GM12878 (cell line): Measurements from ENCODE around the gene TCF12.

Experiments used
- BHLHE40 ChIP-seq, 2 experiments: fragments of 450-650 bp in 1 of 2; IDR thresholded peaks; 2 replicates each; pipeline ENCODE4 v1.6.1; 2011 to 2017; ENCODE audit warnings: low read depth in 2 of 2, borderline replicate concordance in 1 of 2, improper control_type of control experiment in 1 of 2, low read length in 1 of 2, mild to moderate bottlenecking in 1 of 2
- CREB1 ChIP-seq: IDR thresholded peaks from 2 replicates; pipeline ENCODE4 v1.6.1; 2012; ENCODE audit warnings: low read depth, mild to moderate bottlenecking, inconsistent platforms
- MYB ChIP-seq: fragments of 150-350 bp; IDR thresholded peaks from 2 replicates; pipeline ENCODE4 v1.6.1; 2014; ENCODE audit warnings: mild to moderate bottlenecking, low read depth, low read length, borderline replicate concordance
- TF ChIP-seq, protein P1 (sequence below), 3 experiments: IDR thresholded peaks in 2 of 3; conservative IDR thresholded peaks in 1 of 3; 2 replicates each; pipeline ENCODE4 v1.5.1; 2011; ENCODE audit warnings: low read depth in 3 of 3, low read length in 3 of 3, mild to moderate bottlenecking in 3 of 3, control low read depth in 2 of 3, moderate library complexity in 2 of 3, inconsistent platforms in 1 of 3, mixed read lengths in 1 of 3; ENCODE audit not compliant: control insufficient read depth in 2 of 3, insufficient read depth in 1 of 3; ENCODE audit errors: extremely low read depth in 1 of 3
- TF ChIP-seq, protein P2 (sequence below): IDR thresholded peaks from 2 replicates; pipeline ENCODE4 v1.6.1; 2012; ENCODE audit warnings: improper control_type of control experiment, low read depth, low read length; ENCODE audit not compliant: insufficient replicate concordance
- TF ChIP-seq, protein P3 (sequence below): IDR thresholded peaks from 2 replicates; pipeline ENCODE4 v1.6.1; 2012; ENCODE audit warnings: low read depth, low read length, improper control_type of control experiment
- TF ChIP-seq, protein P4 (sequence below): fragments of 450-650 bp; IDR thresholded peaks from 2 replicates; pipeline ENCODE4 v1.6.1; 2016; ENCODE audit warnings: mild to moderate bottlenecking
- TF ChIP-seq, protein P5 (sequence below): fragments of 450-650 bp; IDR thresholded peaks from 2 replicates; pipeline ENCODE4 v1.6.1; 2016; ENCODE audit warnings: mild to moderate bottlenecking
- TF ChIP-seq, protein P6 (sequence below): fragments of 450-650 bp; IDR thresholded peaks from 2 replicates; pipeline ENCODE4 v1.6.1; 2017; ENCODE audit warnings: low read depth, mild to moderate bottlenecking, moderate library complexity

DNA sequence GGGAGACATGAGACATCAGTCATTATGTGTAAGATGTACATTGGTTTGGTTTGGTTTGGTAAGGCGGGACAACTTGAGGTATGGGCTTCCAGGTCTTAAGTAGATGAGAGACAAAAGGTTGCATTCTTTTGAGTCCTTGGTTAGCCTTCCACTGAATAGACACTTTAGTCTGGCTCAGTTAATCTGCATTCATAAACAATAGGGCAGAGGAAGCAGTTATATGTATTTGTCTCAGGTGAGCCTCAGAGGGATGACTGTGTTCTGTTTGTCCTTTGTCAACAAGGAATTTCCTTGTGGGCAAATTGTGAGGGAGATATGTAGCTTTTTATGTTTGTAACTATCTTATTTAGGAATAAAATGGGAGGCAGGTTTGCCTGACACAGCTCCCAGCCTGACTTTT, 50.4 kb downstream of the TCF12 start:
- no peak for TF ChIP-seq BHLHE40 (IDR thresholded peaks at IDR 0.05; ENCODE audit: borderline replicate concordance in 1 of 2, low read depth in 2 of 2, low read length in 1 of 2)
- TF ChIP-seq, protein P1, sequence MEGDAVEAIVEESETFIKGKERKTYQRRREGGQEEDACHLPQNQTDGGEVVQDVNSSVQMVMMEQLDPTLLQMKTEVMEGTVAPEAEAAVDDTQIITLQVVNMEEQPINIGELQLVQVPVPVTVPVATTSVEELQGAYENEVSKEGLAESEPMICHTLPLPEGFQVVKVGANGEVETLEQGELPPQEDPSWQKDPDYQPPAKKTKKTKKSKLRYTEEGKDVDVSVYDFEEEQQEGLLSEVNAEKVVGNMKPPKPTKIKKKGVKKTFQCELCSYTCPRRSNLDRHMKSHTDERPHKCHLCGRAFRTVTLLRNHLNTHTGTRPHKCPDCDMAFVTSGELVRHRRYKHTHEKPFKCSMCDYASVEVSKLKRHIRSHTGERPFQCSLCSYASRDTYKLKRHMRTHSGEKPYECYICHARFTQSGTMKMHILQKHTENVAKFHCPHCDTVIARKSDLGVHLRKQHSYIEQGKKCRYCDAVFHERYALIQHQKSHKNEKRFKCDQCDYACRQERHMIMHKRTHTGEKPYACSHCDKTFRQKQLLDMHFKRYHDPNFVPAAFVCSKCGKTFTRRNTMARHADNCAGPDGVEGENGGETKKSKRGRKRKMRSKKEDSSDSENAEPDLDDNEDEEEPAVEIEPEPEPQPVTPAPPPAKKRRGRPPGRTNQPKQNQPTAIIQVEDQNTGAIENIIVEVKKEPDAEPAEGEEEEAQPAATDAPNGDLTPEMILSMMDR (IDR thresholded peaks at IDR 0.05 in 2 of 3, conservative IDR thresholded peaks at IDR 0.05 in 1 of 3; ENCODE audit: control insufficient read depth in 2 of 3, extremely low read depth in 1 of 3, insufficient read depth in 1 of 3, low read depth in 3 of 3, low read length in 3 of 3): no peak
- TF ChIP-seq, protein P2, sequence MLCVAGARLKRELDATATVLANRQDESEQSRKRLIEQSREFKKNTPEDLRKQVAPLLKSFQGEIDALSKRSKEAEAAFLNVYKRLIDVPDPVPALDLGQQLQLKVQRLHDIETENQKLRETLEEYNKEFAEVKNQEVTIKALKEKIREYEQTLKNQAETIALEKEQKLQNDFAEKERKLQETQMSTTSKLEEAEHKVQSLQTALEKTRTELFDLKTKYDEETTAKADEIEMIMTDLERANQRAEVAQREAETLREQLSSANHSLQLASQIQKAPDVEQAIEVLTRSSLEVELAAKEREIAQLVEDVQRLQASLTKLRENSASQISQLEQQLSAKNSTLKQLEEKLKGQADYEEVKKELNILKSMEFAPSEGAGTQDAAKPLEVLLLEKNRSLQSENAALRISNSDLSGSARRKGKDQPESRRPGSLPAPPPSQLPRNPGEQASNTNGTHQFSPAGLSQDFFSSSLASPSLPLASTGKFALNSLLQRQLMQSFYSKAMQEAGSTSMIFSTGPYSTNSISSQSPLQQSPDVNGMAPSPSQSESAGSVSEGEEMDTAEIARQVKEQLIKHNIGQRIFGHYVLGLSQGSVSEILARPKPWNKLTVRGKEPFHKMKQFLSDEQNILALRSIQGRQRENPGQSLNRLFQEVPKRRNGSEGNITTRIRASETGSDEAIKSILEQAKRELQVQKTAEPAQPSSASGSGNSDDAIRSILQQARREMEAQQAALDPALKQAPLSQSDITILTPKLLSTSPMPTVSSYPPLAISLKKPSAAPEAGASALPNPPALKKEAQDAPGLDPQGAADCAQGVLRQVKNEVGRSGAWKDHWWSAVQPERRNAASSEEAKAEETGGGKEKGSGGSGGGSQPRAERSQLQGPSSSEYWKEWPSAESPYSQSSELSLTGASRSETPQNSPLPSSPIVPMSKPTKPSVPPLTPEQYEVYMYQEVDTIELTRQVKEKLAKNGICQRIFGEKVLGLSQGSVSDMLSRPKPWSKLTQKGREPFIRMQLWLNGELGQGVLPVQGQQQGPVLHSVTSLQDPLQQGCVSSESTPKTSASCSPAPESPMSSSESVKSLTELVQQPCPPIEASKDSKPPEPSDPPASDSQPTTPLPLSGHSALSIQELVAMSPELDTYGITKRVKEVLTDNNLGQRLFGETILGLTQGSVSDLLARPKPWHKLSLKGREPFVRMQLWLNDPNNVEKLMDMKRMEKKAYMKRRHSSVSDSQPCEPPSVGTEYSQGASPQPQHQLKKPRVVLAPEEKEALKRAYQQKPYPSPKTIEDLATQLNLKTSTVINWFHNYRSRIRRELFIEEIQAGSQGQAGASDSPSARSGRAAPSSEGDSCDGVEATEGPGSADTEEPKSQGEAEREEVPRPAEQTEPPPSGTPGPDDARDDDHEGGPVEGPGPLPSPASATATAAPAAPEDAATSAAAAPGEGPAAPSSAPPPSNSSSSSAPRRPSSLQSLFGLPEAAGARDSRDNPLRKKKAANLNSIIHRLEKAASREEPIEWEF: no peak
- TF ChIP-seq, protein P3, sequence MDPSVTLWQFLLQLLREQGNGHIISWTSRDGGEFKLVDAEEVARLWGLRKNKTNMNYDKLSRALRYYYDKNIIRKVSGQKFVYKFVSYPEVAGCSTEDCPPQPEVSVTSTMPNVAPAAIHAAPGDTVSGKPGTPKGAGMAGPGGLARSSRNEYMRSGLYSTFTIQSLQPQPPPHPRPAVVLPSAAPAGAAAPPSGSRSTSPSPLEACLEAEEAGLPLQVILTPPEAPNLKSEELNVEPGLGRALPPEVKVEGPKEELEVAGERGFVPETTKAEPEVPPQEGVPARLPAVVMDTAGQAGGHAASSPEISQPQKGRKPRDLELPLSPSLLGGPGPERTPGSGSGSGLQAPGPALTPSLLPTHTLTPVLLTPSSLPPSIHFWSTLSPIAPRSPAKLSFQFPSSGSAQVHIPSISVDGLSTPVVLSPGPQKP: no peak
- TF ChIP-seq CREB1: no peak
- TF ChIP-seq, protein P4, sequence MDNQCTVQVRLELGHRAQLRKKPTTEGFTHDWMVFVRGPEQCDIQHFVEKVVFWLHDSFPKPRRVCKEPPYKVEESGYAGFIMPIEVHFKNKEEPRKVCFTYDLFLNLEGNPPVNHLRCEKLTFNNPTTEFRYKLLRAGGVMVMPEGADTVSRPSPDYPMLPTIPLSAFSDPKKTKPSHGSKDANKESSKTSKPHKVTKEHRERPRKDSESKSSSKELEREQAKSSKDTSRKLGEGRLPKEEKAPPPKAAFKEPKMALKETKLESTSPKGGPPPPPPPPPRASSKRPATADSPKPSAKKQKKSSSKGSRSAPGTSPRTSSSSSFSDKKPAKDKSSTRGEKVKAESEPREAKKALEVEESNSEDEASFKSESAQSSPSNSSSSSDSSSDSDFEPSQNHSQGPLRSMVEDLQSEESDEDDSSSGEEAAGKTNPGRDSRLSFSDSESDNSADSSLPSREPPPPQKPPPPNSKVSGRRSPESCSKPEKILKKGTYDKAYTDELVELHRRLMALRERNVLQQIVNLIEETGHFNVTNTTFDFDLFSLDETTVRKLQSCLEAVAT: no peak
- TF ChIP-seq, protein P5, sequence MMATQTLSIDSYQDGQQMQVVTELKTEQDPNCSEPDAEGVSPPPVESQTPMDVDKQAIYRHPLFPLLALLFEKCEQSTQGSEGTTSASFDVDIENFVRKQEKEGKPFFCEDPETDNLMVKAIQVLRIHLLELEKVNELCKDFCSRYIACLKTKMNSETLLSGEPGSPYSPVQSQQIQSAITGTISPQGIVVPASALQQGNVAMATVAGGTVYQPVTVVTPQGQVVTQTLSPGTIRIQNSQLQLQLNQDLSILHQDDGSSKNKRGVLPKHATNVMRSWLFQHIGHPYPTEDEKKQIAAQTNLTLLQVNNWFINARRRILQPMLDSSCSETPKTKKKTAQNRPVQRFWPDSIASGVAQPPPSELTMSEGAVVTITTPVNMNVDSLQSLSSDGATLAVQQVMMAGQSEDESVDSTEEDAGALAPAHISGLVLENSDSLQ: no peak
- TF ChIP-seq, protein P6, sequence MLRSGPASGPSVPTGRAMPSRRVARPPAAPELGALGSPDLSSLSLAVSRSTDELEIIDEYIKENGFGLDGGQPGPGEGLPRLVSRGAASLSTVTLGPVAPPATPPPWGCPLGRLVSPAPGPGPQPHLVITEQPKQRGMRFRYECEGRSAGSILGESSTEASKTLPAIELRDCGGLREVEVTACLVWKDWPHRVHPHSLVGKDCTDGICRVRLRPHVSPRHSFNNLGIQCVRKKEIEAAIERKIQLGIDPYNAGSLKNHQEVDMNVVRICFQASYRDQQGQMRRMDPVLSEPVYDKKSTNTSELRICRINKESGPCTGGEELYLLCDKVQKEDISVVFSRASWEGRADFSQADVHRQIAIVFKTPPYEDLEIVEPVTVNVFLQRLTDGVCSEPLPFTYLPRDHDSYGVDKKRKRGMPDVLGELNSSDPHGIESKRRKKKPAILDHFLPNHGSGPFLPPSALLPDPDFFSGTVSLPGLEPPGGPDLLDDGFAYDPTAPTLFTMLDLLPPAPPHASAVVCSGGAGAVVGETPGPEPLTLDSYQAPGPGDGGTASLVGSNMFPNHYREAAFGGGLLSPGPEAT: no peak
- no peak for TF ChIP-seq MYB
